ENCODE measurements around the gene NLRC4.

DNA sequence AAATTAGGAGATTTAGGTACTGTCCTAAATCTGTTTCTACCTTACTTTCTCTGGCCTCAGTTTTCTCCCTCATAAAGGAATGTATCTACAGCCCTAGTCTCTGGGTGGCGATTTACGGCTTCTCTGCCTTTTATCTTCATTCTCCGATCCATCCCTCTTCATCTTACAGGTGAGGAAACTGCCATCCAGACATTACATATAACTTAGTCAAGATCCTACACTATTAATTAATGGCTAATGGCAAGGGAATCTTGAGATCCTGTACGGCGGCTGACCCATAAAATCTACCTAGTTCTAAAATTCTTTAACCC, 12.6 kb upstream of the NLRC4 start:
- TF ChIP-seq RAD21 (conservative IDR thresholded peaks at IDR 0.05 in 1 of 2, IDR thresholded peaks at IDR 0.05 in 1 of 2) (no peak), MAZ (IDR thresholded peaks at IDR 0.05; ENCODE audit: borderline replicate concordance, low read depth, low read length) (no peak), NR3C1 (IDR thresholded peaks at IDR 0.05) (no peak), CEBPB (IDR thresholded peaks at IDR 0.05) (no peak), EP300 (IDR thresholded peaks at IDR 0.05) (no peak)
- TF ChIP-seq, protein P1, sequence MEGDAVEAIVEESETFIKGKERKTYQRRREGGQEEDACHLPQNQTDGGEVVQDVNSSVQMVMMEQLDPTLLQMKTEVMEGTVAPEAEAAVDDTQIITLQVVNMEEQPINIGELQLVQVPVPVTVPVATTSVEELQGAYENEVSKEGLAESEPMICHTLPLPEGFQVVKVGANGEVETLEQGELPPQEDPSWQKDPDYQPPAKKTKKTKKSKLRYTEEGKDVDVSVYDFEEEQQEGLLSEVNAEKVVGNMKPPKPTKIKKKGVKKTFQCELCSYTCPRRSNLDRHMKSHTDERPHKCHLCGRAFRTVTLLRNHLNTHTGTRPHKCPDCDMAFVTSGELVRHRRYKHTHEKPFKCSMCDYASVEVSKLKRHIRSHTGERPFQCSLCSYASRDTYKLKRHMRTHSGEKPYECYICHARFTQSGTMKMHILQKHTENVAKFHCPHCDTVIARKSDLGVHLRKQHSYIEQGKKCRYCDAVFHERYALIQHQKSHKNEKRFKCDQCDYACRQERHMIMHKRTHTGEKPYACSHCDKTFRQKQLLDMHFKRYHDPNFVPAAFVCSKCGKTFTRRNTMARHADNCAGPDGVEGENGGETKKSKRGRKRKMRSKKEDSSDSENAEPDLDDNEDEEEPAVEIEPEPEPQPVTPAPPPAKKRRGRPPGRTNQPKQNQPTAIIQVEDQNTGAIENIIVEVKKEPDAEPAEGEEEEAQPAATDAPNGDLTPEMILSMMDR (IDR thresholded peaks at IDR 0.05): no peak
